ENCODE measurements around the gene GPN2.

DNA sequence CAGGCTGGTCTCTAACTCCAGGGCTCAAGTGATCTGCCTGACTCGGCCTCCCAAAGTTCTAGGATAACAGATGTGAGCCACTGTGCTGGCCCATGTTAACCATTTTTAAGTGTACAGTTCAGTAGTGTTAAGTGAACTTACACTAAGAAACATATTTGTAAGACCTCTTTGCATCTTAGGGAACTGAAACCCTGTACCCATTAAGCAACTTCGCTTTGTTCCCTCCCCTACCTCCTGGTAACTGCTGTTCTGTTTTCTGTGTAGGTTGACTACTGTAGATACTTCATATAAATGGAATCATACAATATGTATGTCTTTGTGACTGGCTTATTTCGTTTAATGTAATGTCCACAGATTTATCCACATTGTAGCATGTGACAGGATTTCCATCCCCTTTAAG is 42.4 kb upstream of the GPN2 start:
- TF ChIP-seq EZH2 (IDR thresholded peaks at IDR 0.05; ENCODE audit: borderline replicate concordance, low read length) (no peak), CTCF (conservative IDR thresholded peaks at IDR 0.05 in 1 of 2, IDR thresholded peaks at IDR 0.05 in 1 of 2; ENCODE audit: extremely low read depth in 1 of 2, insufficient read depth in 1 of 2, low read depth in 1 of 2, low read length in 2 of 2) (no peak)

Data from mammary epithelial cell (primary cell).